GM19035 (cell line): Measurements from ENCODE around the gene CTCF.

Experiments used
- ATAC-seq: cut with Tn5 transposase; IDR thresholded peaks from one replicate; pipeline ENCODE4 v1.9.1; 2021; ENCODE audit not compliant: unreplicated experiment

CTCF gene

GRCh38 chr16:67594256-67594915, 32.1 kb downstream of the CTCF start:
- no peak for ATAC-seq

GRCh38 chr16:67594956-67595355, 32.6 kb downstream of the CTCF start:
- no peak for ATAC-seq

GRCh38 chr16:67598527-67598926, 36.2 kb downstream of the CTCF start:
- no peak for ATAC-seq

- ATAC-seq, result no peak
Measured at GRCh38 chr16:67605641-67606040, 43.3 kb downstream of the CTCF start.

- no peak for ATAC-seq
Measured at GRCh38 chr16:67606632-67607031, 44.3 kb downstream of the CTCF start.

- ATAC-seq, result no peak
Measured at GRCh38 chr16:67608364-67608763, 46.0 kb downstream of the CTCF start.

- ATAC-seq, result no peak
Measured at GRCh38 chr16:67613808-67614207, 51.5 kb downstream of the CTCF start.

GRCh38 chr16:67628216-67628615, 65.9 kb downstream of the CTCF start:
- no peak for ATAC-seq

GRCh38 chr16:67632415-67633172, 70.3 kb downstream of the CTCF start:
- no peak for ATAC-seq

GRCh38 chr16:67636713-67637112, 74.4 kb downstream of the CTCF start:
- no peak for ATAC-seq

- ATAC-seq, result no peak
Measured at GRCh38 chr16:67637625-67638024, 75.3 kb downstream of the CTCF start.

GRCh38 chr16:67641779-67642708, 79.7 kb downstream of the CTCF start:
- no peak for ATAC-seq

- no peak for ATAC-seq
Measured at GRCh38 chr16:67644038-67644437, 81.7 kb downstream of the CTCF start.

GRCh38 chr16:67645397-67646121, 83.2 kb downstream of the CTCF start:
- no peak for ATAC-seq

GRCh38 chr16:67647111-67647651, 84.9 kb downstream of the CTCF start:
- ATAC-seq, result no peak

GRCh38 chr16:67647681-67648080, 85.4 kb downstream of the CTCF start:
- no peak for ATAC-seq

- no peak for ATAC-seq
Measured at GRCh38 chr16:67648088-67648763, 85.9 kb downstream of the CTCF start.

- no peak for ATAC-seq
Measured at GRCh38 chr16:67648764-67649407, 86.6 kb downstream of the CTCF start.

GRCh38 chr16:67649494-67649931, 87.2 kb downstream of the CTCF start:
- no peak for ATAC-seq
